Vagina (tissue), 2 donors: ENCODE results near the gene SCAMP3.

Source experiments
- POLR2A ChIP-seq, 2 donors: fragments of 450-650 bp; IDR thresholded peaks; one replicate each; pipeline ENCODE4 v1.6.1; 2017; ENCODE audit warnings: antibody characterized with exemption in 2 of 2, mild to moderate bottlenecking in 2 of 2, moderate library complexity in 2 of 2
- POLR2AphosphoS5 ChIP-seq, 2 donors: sonication (generic); formaldehyde crosslinking; IDR thresholded peaks; one replicate each; pipeline ENCODE4 v1.9.0; 2017; ENCODE audit warnings: antibody characterized with exemption in 2 of 2, mild to moderate bottlenecking in 2 of 2, low read depth in 1 of 2; ENCODE audit not compliant: insufficient read depth in 1 of 2

DNA sequence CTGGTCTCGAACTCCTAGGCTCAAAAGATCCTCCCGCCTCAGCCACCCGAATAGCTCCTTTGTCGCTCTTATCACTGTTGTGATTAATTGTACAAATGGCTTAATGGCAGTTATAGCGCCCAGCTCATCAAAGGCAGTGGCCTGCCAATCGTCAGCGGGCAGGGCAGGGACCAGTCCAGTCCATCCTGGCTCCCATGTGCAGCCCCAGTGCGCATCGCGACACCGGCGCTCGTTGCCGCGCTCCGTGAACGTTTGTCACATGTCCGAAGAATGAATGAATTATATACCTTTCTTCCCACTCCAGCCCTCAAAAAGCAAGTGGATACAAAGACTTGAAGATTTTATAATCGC is 35.3 kb downstream of the SCAMP3 start:
- TF ChIP-seq POLR2A (IDR thresholded peaks at IDR 0.05) (no peak), POLR2AphosphoS5 (IDR thresholded peaks at IDR 0.05; ENCODE audit: insufficient read depth in 1 of 2, low read depth in 1 of 2) (no peak)
